Kidney (tissue), 14 donors: ENCODE measurements around the gene OR10H3. TPM values are rescaled to one million over a fixed set of nuclear protein-coding genes. Genes with fewer than 3 reads are reported as not detected.
A peak's percentile ranks its signal among the peaks of the same experiment; 100 is the strongest.
"Not testable (repeated sequence)": the region's sequence is repeated elsewhere in the genome, so short reads cannot be mapped to it uniquely, and the experiment has no call there.

Experiments
- DNase-seq, 5 donors: peaks; one replicate each; pipeline ENCODE4 v3.0.0-alpha.2; 2013 to 2020
- FAIRE-seq: peaks from 2 replicates; lab custom pipeline; 2012; peaks lifted over from hg19 to GRCh38; lab: Jason Lieb, UNC
- H3K27ac ChIP-seq, 2 donors: one replicate each; pipeline ENCODE4 v1.7.0; 2013; ENCODE audit warnings: low read depth in 2 of 2, low read length in 2 of 2, inconsistent platforms in 1 of 2
- H3K27me3 ChIP-seq: one replicate; pipeline ENCODE4 v1.7.1; 2013; ENCODE audit warnings: low read length, inconsistent platforms; ENCODE audit not compliant: control insufficient read depth, insufficient read depth
- H3K36me3 ChIP-seq, 3 donors: one replicate each; pipeline versions ENCODE4 v1.7.0 to v1.7.1; 2013; ENCODE audit warnings: low read length in 3 of 3, control low read depth in 1 of 3, inconsistent platforms in 1 of 3; ENCODE audit not compliant: insufficient read depth in 3 of 3, control insufficient read depth in 2 of 3
- H3K4me1 ChIP-seq, 3 donors: one replicate each; pipeline versions ENCODE4 v1.7.0 to v1.7.1; 2013; ENCODE audit warnings: low read length in 3 of 3, inconsistent platforms in 1 of 3, low read depth in 1 of 3; ENCODE audit not compliant: control insufficient read depth in 2 of 3, insufficient read depth in 2 of 3
- H3K4me3 ChIP-seq, 3 donors: one replicate each; pipeline versions ENCODE4 v1.7.0 to v1.8.1; 2013; ENCODE audit warnings: low read length in 3 of 3, control low read depth in 1 of 3, inconsistent platforms in 1 of 3
- H3K9ac ChIP-seq, 3 donors: one replicate each; pipeline versions ENCODE4 v1.7.0 to v1.7.1; 2013; ENCODE audit warnings: low read length in 3 of 3, control low read depth in 1 of 3, inconsistent platforms in 1 of 3
- H3K9me3 ChIP-seq, 3 donors: one replicate each; pipeline versions ENCODE4 v1.7.0 to v1.7.1; 2013; ENCODE audit warnings: low read length in 3 of 3, control low read depth in 1 of 3, inconsistent platforms in 1 of 3; ENCODE audit not compliant: control insufficient read depth in 2 of 3, insufficient read depth in 1 of 3
- intact Hi-C: fragments of 100-400 bp; cut with DNase I; formaldehyde crosslinking; loops from one replicate; pipeline ENCODE4 v1.11.1; 2022
- polyA plus RNA-seq: library from polyadenylated mRNA; stranded (reverse); fragments of 350-450 nt; fragmentation: Illumina TruSeq; extraction: RNeasy Lipid Tissue Mini Kit (QIAGEN cat#74804); gene quantifications from one replicate; pipeline ENCODE4 v1.2.3, GENCODE V29; 2014; ENCODE audit warnings: low read depth, low replicate concordance; ENCODE audit not compliant: insufficient read depth
- total RNA-seq: library from RNA; stranded (reverse); fragmentation: NEBNext Ultra II Directional; extraction: Animal tissue kit (Norgen Biotek cat#: 25700); gene quantifications from one replicate; pipeline ENCODE4 v1.2.1, GENCODE V29; 2021
- TF ChIP-seq, protein P1 (sequence below): IDR thresholded peaks from 3 replicates; pipeline ENCODE4 v1.5.1; 2012; ENCODE audit warnings: mild to moderate bottlenecking, moderate library complexity, borderline replicate concordance; ENCODE audit not compliant: insufficient read depth; ENCODE audit errors: extremely low read depth
- donor health status: control.
- donor health status: control.
- donor health status: control.
- donor health status: control.
- donor health status: control.
- donor health status: DM: yes; HTN: yes; CAD: no.
- donor health status: Normal renal cell carcinoma (clear cell type).

The OR10H3 gene
- total and polyA plus RNA-seq, 2 donors from 2014 or later: not detected

DNA sequence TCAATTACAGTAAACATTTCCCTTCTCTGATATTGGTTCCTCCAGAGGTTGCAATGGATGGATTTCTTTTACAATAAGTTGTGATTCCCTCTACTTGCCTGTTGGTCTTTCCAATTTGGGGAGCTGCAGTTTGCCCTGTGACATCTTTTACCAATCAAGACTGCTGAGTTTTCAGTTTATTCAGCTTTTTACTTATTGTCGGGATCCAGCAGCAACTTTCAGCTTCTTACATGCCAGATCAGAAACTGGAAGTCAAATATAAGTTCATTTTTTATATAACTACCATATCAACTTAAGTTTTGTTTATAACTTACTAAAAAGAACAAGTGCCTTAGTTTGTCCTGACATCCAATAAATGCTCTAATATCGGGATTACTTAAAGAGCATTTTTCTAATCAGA, 10.5 kb downstream of the OR10H3 start:
- Histone ChIP-seq H3K27me3 (no peaks in the 10 kb centered on the region), H3K4me3 (no peak overlapping the region), H3K9ac (no peak overlapping the region), H3K27ac (no peak overlapping the region), H3K4me1 (no peaks in the 10 kb centered on the region), H3K36me3 (no peaks in the 10 kb centered on the region), H3K9me3 (no peaks in the 10 kb centered on the region)
- FAIRE-seq (no peak), DNase-seq (no peak)
- intact Hi-C loops: no loop called here
- TF ChIP-seq, protein P1, sequence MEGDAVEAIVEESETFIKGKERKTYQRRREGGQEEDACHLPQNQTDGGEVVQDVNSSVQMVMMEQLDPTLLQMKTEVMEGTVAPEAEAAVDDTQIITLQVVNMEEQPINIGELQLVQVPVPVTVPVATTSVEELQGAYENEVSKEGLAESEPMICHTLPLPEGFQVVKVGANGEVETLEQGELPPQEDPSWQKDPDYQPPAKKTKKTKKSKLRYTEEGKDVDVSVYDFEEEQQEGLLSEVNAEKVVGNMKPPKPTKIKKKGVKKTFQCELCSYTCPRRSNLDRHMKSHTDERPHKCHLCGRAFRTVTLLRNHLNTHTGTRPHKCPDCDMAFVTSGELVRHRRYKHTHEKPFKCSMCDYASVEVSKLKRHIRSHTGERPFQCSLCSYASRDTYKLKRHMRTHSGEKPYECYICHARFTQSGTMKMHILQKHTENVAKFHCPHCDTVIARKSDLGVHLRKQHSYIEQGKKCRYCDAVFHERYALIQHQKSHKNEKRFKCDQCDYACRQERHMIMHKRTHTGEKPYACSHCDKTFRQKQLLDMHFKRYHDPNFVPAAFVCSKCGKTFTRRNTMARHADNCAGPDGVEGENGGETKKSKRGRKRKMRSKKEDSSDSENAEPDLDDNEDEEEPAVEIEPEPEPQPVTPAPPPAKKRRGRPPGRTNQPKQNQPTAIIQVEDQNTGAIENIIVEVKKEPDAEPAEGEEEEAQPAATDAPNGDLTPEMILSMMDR: no peak

DNA sequence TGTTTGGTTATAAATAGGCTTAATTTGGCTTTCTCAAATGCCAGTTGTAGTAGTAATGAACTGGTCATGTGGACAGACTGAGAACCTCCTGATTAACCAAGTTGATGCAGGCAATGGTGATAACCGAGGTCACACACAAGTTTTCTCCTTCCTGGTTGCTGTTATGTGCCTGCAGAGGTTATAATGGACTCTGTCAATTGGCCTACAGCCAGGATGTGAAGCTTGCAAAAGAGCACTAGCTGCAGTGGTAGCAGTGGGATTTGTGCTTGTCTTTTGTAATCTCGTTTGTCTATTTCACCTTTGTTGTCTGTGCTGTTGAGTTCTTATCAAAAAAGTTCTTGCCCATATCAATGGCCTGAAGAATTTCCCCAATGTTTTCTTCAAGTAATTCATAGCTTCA, 20.6 kb downstream of the OR10H3 start:
- Histone ChIP-seq H3K27me3 (no peaks in the 10 kb centered on the region), H3K9me3 (peaks cover 0 to 5% (median 0%) of the 10 kb centered on the region in 3 donors), H3K9ac (no peak overlapping the region), H3K4me3 (no peak overlapping the region), H3K27ac (no peak overlapping the region), H3K36me3 (no peaks in the 10 kb centered on the region), H3K4me1 (no peaks in the 10 kb centered on the region)
- TF ChIP-seq, protein P1: no peak
- intact Hi-C loops: no loop called here
- no peak for FAIRE-seq
- no peak for DNase-seq

DNA sequence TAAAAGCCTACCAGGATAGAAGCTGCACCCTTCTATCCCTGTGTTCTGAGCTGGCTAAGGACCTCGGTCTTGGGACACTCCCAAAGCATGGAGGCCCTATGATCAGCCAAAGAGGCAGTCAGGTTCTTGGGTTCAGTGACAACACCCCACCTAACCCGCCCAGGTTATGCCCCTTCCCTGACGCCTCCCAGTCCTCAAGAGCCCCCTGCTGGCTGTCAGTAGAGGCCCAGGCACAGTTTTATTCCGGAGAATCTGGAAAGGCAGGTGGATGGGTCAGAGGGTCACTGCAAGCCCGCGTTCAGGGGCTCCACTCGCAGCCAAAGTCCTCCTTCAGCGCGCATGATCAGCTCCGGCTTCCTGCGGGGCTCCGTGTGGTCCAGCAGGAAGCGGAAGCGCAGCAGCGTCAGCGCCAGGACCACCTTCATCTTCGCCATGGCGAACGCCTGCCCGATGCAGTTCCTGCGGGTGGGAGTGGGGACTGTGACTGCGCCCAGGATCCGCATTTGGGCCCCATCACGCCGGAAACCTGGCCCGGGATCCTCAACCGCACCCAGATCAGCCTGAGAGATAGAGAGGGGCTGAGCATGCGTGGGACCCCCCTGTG, 22.3 kb downstream of the OR10H3 start:
- H3K4me3 ChIP-seq: no peak overlapping the region
- H3K9ac ChIP-seq: no peak overlapping the region
- H3K9me3 ChIP-seq: peaks cover 0 to 5% (median 0%) of the 10 kb centered on the region in 3 donors
- no peak for FAIRE-seq
- no peaks in the 10 kb centered on the region for H3K4me1 ChIP-seq
- TF ChIP-seq, protein P1: peak; percentile 39
- H3K27ac ChIP-seq: no peak overlapping the region
- no peaks in the 10 kb centered on the region for H3K27me3 ChIP-seq
- DNase-seq: no peak
- no peaks in the 10 kb centered on the region for H3K36me3 ChIP-seq
- intact Hi-C loops: no loop called here

DNA sequence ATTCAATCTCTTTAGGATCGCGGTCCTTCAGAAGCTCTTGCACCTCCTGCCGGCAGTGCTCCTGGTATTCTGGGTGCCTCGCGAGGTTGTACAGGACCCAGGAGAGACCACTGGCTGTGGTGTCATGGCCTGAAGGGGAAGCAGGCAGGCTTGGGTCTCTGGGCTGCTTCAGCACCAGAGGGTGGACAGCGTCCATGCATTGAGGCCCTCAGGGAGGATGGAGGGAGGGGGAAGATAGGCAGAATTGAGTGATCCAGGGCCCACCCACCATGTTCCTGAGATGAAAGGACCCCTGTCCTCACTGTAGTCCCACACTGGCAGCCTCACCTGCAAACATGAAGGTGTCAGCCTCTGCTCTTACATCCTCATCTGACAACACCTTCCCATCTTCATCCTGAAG, 31.8 kb downstream of the OR10H3 start:
- peaks cover 0 to 4% (median 0%) of the 10 kb centered on the region in 3 donors for H3K9me3 ChIP-seq
- no peaks in the 10 kb centered on the region for H3K4me1 ChIP-seq
- peak in 2 of 5 donors; percentile 25 to 41 for DNase-seq
- H3K27ac ChIP-seq: no peak overlapping the region
- no peak for FAIRE-seq
- intact Hi-C loops: no loop called here
- no peaks in the 10 kb centered on the region for H3K27me3 ChIP-seq
- no peaks in the 10 kb centered on the region for H3K36me3 ChIP-seq
- no peak overlapping the region for H3K4me3 ChIP-seq
- TF ChIP-seq, protein P1: no peak
- H3K9ac ChIP-seq: no peak overlapping the region

DNA sequence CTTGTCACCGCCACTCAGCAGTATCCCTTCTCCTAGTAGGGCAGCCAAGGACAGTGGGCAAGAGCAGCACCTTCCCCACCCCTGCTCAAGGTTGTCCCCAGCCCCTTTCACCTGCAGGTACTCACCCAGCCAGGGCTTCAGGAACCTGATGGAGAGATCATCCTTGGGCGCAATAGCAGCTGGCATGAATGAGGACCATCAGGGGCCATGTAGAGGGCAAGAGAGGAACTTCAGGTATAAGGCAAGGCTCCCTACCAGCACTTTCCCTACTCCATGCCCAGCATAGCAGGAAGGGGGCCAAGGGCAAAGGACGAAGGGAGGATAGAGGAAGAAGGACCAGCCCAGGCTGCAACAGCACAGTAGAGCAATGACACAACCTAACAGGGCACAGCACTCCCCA, 36.4 kb downstream of the OR10H3 start:
- H3K36me3 ChIP-seq, H3K4me1 ChIP-seq, H3K27me3 ChIP-seq, H3K9ac ChIP-seq, H3K9me3 ChIP-seq, intact Hi-C loops, H3K27ac ChIP-seq, H3K4me3 ChIP-seq, FAIRE-seq, DNase-seq: not testable (repeated sequence)
